Fibroblast of the conjunctiva (primary cell): ENCODE measurements around the gene EPM2A.
"Not testable (repeated sequence)": the region's sequence is repeated elsewhere in the genome, so short reads cannot be mapped to it uniquely, and the experiment has no call there.

Experiments used
- DNase-seq: peaks from one replicate; pipeline ENCODE4 v3.0.0-alpha.2; 2010; ENCODE audit warnings: low read depth

Gene EPM2A

GRCh38 chr6:145729887-145730286, 5.4 kb downstream of the EPM2A start:
- no peak for DNase-seq

GRCh38 chr6:145728444-145729385, 6.6 kb downstream of the EPM2A start:
- no peak for DNase-seq

GRCh38 chr6:145727817-145728388, 7.4 kb downstream of the EPM2A start:
- no peak for DNase-seq

- DNase-seq, result no peak
Measured at GRCh38 chr6:145725570-145725969, 9.8 kb downstream of the EPM2A start.

DNA sequence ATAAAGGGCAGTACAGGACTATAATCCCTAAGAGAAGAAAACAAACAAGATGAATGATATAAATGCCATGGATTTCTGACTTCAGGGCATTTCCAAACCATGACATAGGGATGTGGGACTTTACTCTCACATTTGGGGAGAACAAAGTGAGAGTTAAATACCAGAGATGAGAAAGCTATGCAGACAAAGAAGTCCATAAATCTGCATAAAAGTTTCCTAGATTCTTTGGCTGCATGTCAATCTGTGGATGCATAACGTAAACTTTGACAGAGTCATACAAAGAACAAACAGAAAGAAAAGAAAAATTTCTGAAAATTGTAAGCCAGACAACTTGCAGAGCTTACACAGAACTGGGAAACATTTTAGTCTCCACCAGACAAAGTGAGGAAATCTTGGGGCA, 11.7 kb downstream of the EPM2A start:
- no peak for DNase-seq

GRCh38 chr6:145722190-145722589, 13.1 kb downstream of the EPM2A start:
- no peak for DNase-seq

- DNase-seq, result no peak
Measured at GRCh38 chr6:145721144-145721543, 14.2 kb downstream of the EPM2A start.

GRCh38 chr6:145715426-145715825, 19.9 kb downstream of the EPM2A start:
- no peak for DNase-seq

DNA sequence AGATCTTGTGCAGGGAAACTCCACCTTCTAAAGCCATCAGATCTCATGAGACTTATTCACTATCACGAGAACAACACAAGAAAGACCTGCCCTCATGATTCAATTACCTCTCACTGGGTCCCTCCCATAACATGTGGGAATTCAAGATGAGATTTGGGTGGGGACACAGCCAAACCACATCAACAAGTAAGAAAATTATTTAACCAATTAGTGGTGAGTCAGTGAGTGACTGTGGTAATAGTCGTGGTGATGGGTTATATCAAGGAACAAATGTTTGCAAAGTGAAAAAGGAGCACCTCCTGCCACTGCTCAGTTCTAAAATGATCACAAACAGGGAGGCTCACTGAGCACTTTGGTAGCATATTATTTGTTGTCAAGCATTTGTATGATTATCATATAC, 20.6 kb downstream of the EPM2A start:
- DNase-seq, result no peak

GRCh38 chr6:145713773-145714172, 21.5 kb downstream of the EPM2A start:
- no peak for DNase-seq

GRCh38 chr6:145711372-145711771, 23.9 kb downstream of the EPM2A start:
- DNase-seq, result no peak

DNA sequence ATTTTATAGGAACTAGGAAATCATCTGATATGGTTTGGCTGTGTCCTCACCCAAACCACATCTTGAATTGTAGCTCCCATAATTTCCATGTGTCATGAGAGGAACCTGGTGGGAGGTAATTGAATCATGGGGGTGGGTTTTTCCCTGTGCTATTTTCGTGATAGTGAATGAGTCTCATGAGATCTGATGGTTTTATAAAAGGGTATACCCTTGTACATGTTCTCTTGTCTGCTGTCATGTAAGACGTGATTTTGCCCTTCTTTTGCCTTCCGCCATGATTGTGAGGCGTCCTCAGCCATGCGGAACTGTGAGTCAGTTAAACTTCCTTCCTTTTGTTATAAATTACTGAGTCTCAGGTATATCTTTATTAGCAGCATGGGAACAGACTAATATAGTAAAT, 27.9 kb downstream of the EPM2A start:
- DNase-seq, result no peak

GRCh38 chr6:145705561-145705960, 29.8 kb downstream of the EPM2A start:
- no peak for DNase-seq

GRCh38 chr6:145704143-145704781, 31.1 kb downstream of the EPM2A start:
- no peak for DNase-seq

DNA sequence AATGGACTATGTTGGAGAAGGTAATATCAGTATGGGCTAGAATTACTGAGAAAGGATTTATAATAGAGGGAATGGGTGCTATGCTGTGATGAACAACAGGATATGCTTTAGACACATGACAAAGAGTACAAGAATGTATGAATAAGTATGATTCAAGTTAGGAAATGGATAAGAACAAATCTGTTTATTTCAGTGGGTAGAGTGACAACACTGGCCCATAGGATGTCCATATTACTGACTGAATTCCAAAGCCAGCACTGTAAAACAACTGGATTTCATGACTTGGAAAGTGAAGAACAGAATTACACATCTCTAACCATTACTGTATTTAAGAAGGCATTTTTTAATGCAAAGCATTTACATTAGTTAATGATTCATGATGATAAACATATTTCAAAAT, 35.9 kb downstream of the EPM2A start:
- no peak for DNase-seq

DNA sequence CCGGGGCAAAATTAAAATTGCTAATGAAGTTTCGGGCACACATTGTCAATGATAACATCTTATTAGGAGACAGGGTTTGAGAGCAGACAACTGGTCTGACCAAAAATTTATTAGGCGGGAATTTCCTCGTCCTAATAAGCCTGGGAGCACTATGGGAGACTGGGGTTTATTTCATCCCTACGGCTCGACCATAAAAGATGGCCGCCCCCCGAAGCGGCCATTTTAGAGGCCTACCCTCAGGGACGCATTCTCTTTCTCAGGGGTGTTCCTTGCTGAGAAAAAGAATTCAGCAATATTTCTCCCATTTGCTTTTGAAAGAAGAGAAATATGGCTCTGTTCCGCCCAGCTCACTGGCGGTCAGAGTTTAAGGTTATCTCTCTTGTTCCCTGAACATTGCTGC, 37.9 kb downstream of the EPM2A start:
- not testable (repeated sequence) for DNase-seq

- DNase-seq, result no peak
Measured at GRCh38 chr6:145694083-145694737, 41.1 kb downstream of the EPM2A start.

GRCh38 chr6:145690969-145691368, 44.4 kb downstream of the EPM2A start:
- DNase-seq, result no peak

GRCh38 chr6:145689529-145689928, 45.8 kb downstream of the EPM2A start:
- no peak for DNase-seq

GRCh38 chr6:145688493-145688905, 46.8 kb downstream of the EPM2A start:
- DNase-seq, result no peak

- DNase-seq, result no peak
Measured at GRCh38 chr6:145685932-145686331, 49.4 kb downstream of the EPM2A start.

DNA sequence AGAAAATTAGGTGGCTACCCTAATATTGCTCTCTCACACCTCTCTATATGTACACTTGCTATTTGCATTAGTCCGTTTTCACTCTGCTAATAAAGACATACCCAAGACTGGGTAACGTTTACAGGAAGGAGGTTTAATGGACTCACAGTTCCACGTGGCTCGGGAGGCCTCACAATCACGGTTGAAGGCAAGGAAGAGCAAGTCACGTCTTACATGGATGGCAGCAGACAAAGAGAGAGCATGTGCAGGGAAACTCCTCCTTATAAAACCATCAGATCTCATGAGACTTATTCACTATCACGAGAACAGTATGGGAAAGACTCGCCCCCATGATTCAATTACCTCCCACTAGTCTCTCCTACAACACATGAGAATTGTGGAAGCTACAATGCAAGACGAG, 53.4 kb downstream of the EPM2A start:
- no peak for DNase-seq

DNA sequence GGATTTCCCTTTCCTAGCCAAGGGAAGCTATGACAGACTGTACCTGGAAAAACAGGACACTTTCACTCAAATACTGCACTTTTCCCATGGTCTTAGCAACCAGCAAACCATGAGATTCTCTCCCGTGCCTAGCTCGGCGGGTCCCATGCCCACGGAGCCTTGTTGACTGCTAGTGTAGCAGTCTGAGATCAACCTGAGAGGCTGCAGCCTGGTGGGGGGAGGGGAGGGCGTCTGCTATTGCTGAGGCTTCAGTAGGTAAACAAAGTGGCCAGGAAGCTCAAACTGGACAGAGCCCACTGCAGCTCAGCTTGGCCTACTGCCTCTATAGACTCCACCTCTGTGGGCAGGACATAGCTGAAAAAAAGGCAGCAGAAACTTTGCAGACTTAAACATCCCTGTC, 61.8 kb downstream of the EPM2A start:
- no peak for DNase-seq
